HepG2 (cell line): ENCODE results near the gene TALDO1. TPM values are rescaled to one million over a fixed set of nuclear protein-coding genes. Genes with fewer than 3 reads are reported as not detected.
A peak's percentile ranks its signal among the peaks of the same experiment; 100 is the strongest.

Experiments used
- CENPBD1 ChIP-seq: sonication (generic); formaldehyde crosslinking; IDR thresholded peaks from 2 replicates; pipeline ENCODE4 v1.8.0; 2022; ENCODE audit warnings: missing genetic modification reagents, low read depth, mild to moderate bottlenecking, borderline replicate concordance
- DNMT3B ChIP-seq: conservative IDR thresholded peaks from 2 replicates; pipeline ENCODE4 v1.6.1; 2016; ENCODE audit warnings: missing biosample characterization, control low read depth
- GZF1 ChIP-seq: sonication (generic); formaldehyde crosslinking; IDR thresholded peaks from 2 replicates; pipeline ENCODE4 v1.5.1; 2020; ENCODE audit warnings: mild to moderate bottlenecking, missing genetic modification reagents
- HDAC1 ChIP-seq: sonication (generic); formaldehyde crosslinking; IDR thresholded peaks from 2 replicates; pipeline ENCODE4 v1.5.1; 2020; ENCODE audit warnings: mild to moderate bottlenecking, missing genetic modification reagents
- HDAC6 ChIP-seq: fragments of 200-600 bp; sonication (generic); IDR thresholded peaks from 2 replicates; pipeline ENCODE4 v1.7.0; 2017; ENCODE audit warnings: mild to moderate bottlenecking, antibody characterized with exemption, low read length, low read depth
- HNF4A ChIP-seq: sonication (generic); formaldehyde crosslinking; IDR thresholded peaks from 2 replicates; pipeline ENCODE4 v1.4.0; 2020; ENCODE audit warnings: missing genetic modification reagents
- IRF2 ChIP-seq: IDR thresholded peaks from 2 replicates; pipeline ENCODE4 v1.6.1; 2018; ENCODE audit warnings: missing genetic modification reagents, missing compliant biosample characterization
- KAT2B ChIP-seq: fragments of 150-350 bp; IDR thresholded peaks from 2 replicates; pipeline ENCODE4 v1.6.1; 2014; ENCODE audit warnings: low read depth, low read length, borderline replicate concordance
- KLF15 ChIP-seq: sonication (generic); formaldehyde crosslinking; IDR thresholded peaks from 2 replicates; pipeline ENCODE4 v1.8.1; 2023; ENCODE audit warnings: borderline replicate concordance, mild to moderate bottlenecking, inconsistent platforms, missing genetic modification reagents, mixed read lengths
- TBL1XR1 ChIP-seq: fragments of 150-350 bp; IDR thresholded peaks from 2 replicates; pipeline ENCODE4 v1.6.1; 2014; ENCODE audit warnings: borderline replicate concordance, low read length; ENCODE audit not compliant: partially characterized antibody
- ZBTB7B ChIP-seq: sonication (generic); formaldehyde crosslinking; IDR thresholded peaks from 2 replicates; pipeline ENCODE4 v1.4.0; 2020; ENCODE audit warnings: missing genetic modification reagents
- ZFP1 ChIP-seq: IDR thresholded peaks from 2 replicates; pipeline ENCODE4 v1.6.1; 2016
- ZNF383 ChIP-seq: sonication (generic); formaldehyde crosslinking; IDR thresholded peaks from 2 replicates; pipeline ENCODE4 v1.4.0; 2020; ENCODE audit warnings: missing genetic modification reagents, mild to moderate bottlenecking, borderline replicate concordance
- ZNF557 ChIP-seq: sonication (generic); formaldehyde crosslinking; IDR thresholded peaks from 2 replicates; pipeline ENCODE4 v1.4.0; 2020; ENCODE audit warnings: missing genetic modification reagents
- ZNF564 ChIP-seq: sonication (generic); formaldehyde crosslinking; IDR thresholded peaks from 2 replicates; pipeline ENCODE4 v1.8.1; 2023; ENCODE audit warnings: mild to moderate bottlenecking, missing genetic modification reagents
- ZNF660 ChIP-seq: sonication (generic); formaldehyde crosslinking; IDR thresholded peaks from 2 replicates; pipeline ENCODE4 v1.5.1; 2020; ENCODE audit warnings: mild to moderate bottlenecking, low read depth, missing genetic modification reagents, borderline replicate concordance
- ZNF788 ChIP-seq: sonication (generic); formaldehyde crosslinking; IDR thresholded peaks from 2 replicates; pipeline ENCODE4 v1.5.0; 2020; ENCODE audit warnings: mild to moderate bottlenecking, missing genetic modification reagents, borderline replicate concordance
- ZSCAN25 ChIP-seq: sonication (generic); formaldehyde crosslinking; IDR thresholded peaks from 2 replicates; pipeline ENCODE4 v1.8.0; 2022; ENCODE audit warnings: mild to moderate bottlenecking, missing genetic modification reagents
- ZSCAN5A ChIP-seq: sonication (generic); formaldehyde crosslinking; IDR thresholded peaks from 2 replicates; pipeline ENCODE4 v1.8.0; 2022; ENCODE audit warnings: mild to moderate bottlenecking, missing genetic modification reagents, borderline replicate concordance
- polyA plus RNA-seq, 8 experiments: library from polyadenylated mRNA; depleted of rRNA in 3 of 8; stranded (reverse) in 7 of 8; unstranded in 1 of 8; fragments of >200 nt; fragmentation: Illumina TruSeq in 4 of 8; extraction: Trizol in 4 of 8; gene quantifications; 2 replicates each; pipeline versions ENCODE4 v1.2.1 to v1.2.3, GENCODE V29; 2011 to 2016; ENCODE audit warnings: low read depth in 4 of 8, missing spikeins in 1 of 8, mixed read lengths in 1 of 8; ENCODE audit not compliant: insufficient read depth in 1 of 8
- total RNA-seq, 5 experiments: library from RNA; depleted of rRNA; stranded (reverse); fragments of >200 nt; fragmentation: Illumina TruSeq; extraction: Trizol; gene quantifications; 2 replicates each; pipeline ENCODE4 v1.2.3, GENCODE V29; 2016; ENCODE audit warnings: low read depth in 1 of 5
- TF ChIP-seq, protein P1 (sequence below), 2 experiments: sonication (generic) in 1 of 2; formaldehyde crosslinking in 1 of 2; IDR thresholded peaks; 2 replicates each; pipeline versions ENCODE4 v1.6.1 to v1.9.0; 2014 to 2022; ENCODE audit warnings: antibody characterized with exemption in 1 of 2, borderline replicate concordance in 1 of 2, inconsistent platforms in 1 of 2, low read depth in 1 of 2, missing genetic modification reagents in 1 of 2
- TF ChIP-seq, protein P2 (sequence below): sonication (generic); formaldehyde crosslinking; IDR thresholded peaks from 2 replicates; pipeline ENCODE4 v1.5.0; 2020; ENCODE audit warnings: missing genetic modification reagents, mild to moderate bottlenecking, borderline replicate concordance

TALDO1 gene
- total and polyA plus RNA-seq, 2 of the 13 experiments (the other 11 are each of a cell fraction or from before 2014, with no cell fraction given) = 107 to 240 TPM

- TF ChIP-seq CENPBD1 (CRISPR knock-in tag) (no peak), ZBTB7B (no peak), HDAC1 (CRISPR knock-in tag) (peak; percentile 78), ZFP1 (no peak), ZSCAN5A (CRISPR knock-in tag) (no peak), TBL1XR1 (no peak), ZNF564 (CRISPR knock-in tag) (peak; percentile 65), ZSCAN25 (CRISPR knock-in tag) (no peak), ZNF557 (CRISPR knock-in tag) (no peak), DNMT3B (CRISPR knock-in tag) (no peak), IRF2 (no peak), ZNF383 (0 out of 2 replicates have a peak, but pooled peaks have one; percentile 12), ZNF660 (no peak), KAT2B (no peak), ZNF788 (CRISPR knock-in tag) (peak; percentile 55; the same call in 1 of the 2 replicates), KLF15 (CRISPR knock-in tag) (no peak), GZF1 (CRISPR knock-in tag) (no peak), HNF4A (CRISPR knock-in tag) (no peak), HDAC6 (no peak)
- TF ChIP-seq, protein P1, sequence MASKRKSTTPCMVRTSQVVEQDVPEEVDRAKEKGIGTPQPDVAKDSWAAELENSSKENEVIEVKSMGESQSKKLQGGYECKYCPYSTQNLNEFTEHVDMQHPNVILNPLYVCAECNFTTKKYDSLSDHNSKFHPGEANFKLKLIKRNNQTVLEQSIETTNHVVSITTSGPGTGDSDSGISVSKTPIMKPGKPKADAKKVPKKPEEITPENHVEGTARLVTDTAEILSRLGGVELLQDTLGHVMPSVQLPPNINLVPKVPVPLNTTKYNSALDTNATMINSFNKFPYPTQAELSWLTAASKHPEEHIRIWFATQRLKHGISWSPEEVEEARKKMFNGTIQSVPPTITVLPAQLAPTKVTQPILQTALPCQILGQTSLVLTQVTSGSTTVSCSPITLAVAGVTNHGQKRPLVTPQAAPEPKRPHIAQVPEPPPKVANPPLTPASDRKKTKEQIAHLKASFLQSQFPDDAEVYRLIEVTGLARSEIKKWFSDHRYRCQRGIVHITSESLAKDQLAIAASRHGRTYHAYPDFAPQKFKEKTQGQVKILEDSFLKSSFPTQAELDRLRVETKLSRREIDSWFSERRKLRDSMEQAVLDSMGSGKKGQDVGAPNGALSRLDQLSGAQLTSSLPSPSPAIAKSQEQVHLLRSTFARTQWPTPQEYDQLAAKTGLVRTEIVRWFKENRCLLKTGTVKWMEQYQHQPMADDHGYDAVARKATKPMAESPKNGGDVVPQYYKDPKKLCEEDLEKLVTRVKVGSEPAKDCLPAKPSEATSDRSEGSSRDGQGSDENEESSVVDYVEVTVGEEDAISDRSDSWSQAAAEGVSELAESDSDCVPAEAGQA (IDR thresholded peaks at IDR 0.05; ENCODE audit: low read depth) = no peak
- TF ChIP-seq, protein P1 (CRISPR knock-in tag; IDR thresholded peaks at IDR 0.05; ENCODE audit: borderline replicate concordance) = no peak
- TF ChIP-seq, protein P2, sequence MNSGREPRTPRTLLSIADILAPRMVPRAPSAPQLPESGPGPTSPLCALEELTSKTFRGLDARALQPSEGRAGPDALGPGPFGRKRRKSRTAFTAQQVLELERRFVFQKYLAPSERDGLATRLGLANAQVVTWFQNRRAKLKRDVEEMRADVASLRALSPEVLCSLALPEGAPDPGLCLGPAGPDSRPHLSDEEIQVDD (CRISPR knock-in tag) = no peak
These were observed 30.3 kb downstream of the TALDO1 start, which contains the start of gene GATD1 (continued) for GRCh38 chr11:777288-778255.
